PFSK-1 (cell line): Measurements from ENCODE around the gene LIMK2.

Experiments
- FOXP2 ChIP-seq: optimal IDR thresholded peaks from 2 replicates; pipeline ENCODE3; 2011; ENCODE audit warnings: borderline replicate concordance, control low read depth, inconsistent platforms; ENCODE audit not compliant: insufficient read depth; ENCODE audit errors: extremely low read length, extremely low read depth
- POLR2AphosphoS5 ChIP-seq: IDR thresholded peaks from 2 replicates; pipeline ENCODE4 v1.6.1; 2012; ENCODE audit warnings: low read depth, mild to moderate bottlenecking, control low read depth, low read length, moderate library complexity
- REST ChIP-seq, 2 experiments: IDR thresholded peaks; 2 replicates each; pipeline versions ENCODE4 v1.6.1 to v1.8.0; 2011 to 2012; ENCODE audit warnings: low read depth in 2 of 2, low read length in 2 of 2, control low read depth in 1 of 2, inconsistent platforms in 1 of 2, mild to moderate bottlenecking in 1 of 2, moderate library complexity in 1 of 2; ENCODE audit not compliant: insufficient read depth in 1 of 2
- SIN3A ChIP-seq: IDR thresholded peaks from 2 replicates; pipeline ENCODE4 v1.6.1; 2012; ENCODE audit warnings: mild to moderate bottlenecking, low read length, moderate library complexity, borderline replicate concordance; ENCODE audit not compliant: insufficient read depth
- TAF1 ChIP-seq: IDR thresholded peaks from 2 replicates; pipeline ENCODE4 v1.6.1; 2012; ENCODE audit warnings: low read length, control low read depth, borderline replicate concordance; ENCODE audit not compliant: insufficient read depth

LIMK2 gene

DNA sequence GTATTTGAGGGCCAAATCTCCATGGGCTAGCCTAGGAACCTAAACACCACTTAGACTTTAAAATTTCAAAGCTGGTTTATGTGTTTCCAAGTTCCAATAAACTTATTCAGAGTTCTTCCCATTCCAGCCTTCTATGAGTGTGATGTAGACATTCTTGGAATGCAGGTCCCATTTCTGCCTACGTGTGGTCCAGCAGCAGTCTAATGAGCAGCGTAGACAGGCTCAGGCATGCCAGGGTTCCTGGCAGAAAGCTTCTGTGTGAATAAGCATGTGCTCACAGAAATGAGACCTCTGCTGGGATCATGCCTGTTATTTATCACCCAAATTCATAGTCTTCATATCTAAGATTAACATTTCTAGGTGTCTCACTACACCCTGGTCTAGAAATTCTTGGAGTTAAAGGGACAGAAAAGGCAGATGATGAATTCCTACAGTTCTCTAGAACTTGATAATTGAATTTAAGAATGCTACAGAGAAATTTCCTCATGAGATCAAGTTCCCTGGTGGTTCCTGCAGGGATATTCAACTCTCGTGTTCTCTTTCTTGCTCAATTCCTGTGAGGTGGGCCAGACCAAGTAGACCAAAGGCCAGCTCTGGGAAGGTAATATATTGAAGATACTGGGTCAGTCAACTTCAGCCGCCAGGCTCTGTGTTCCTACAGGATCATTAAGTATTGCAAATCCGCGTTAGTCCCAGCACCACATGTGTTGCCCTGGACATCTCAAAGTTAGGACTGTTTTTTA lies 34.5 kb upstream of the LIMK2 start:
- TF ChIP-seq FOXP2: no peak
- no peak for TF ChIP-seq POLR2AphosphoS5
- no peak for TF ChIP-seq TAF1
- no peak for TF ChIP-seq REST (IDR thresholded peaks at IDR 0.05; ENCODE audit: insufficient read depth in 1 of 2, low read depth in 2 of 2, low read length in 2 of 2)

DNA sequence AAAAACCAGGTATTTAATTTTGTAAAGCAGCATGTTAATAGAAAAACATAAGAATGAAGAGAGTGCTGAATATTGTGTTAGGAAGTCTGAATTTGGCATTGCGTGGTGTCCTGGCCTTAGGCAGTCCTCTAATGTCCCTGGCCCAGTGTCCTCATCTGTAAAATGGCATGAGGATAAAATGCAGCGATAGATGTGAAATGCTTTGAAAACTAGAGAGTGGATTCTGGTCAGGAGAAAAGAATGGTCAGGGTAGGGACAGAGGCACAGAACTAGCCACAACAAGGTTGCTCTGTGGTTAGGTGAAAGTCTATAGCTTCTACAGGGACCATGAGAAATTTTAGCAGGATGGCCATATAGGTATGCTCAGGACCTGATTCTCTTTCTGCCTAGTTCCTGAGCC lies 33.2 kb upstream of the LIMK2 start:
- TF ChIP-seq FOXP2: no peak
- no peak for TF ChIP-seq SIN3A
- no peak for TF ChIP-seq POLR2AphosphoS5
- no peak for TF ChIP-seq REST (IDR thresholded peaks at IDR 0.05; ENCODE audit: insufficient read depth in 1 of 2, low read depth in 2 of 2, low read length in 2 of 2)

- TF ChIP-seq POLR2AphosphoS5: no peak
- no peak for TF ChIP-seq SIN3A
- no peak for TF ChIP-seq FOXP2
- no peak for TF ChIP-seq REST (IDR thresholded peaks at IDR 0.05; ENCODE audit: insufficient read depth in 1 of 2, low read depth in 2 of 2, low read length in 2 of 2)
- no peak for TF ChIP-seq TAF1
Measured at GRCh38 chr22:31179345-31179744, 32.8 kb upstream of the LIMK2 start.

GRCh38 chr22:31184015-31184414 lies 28.1 kb upstream of the LIMK2 start:
- TF ChIP-seq SIN3A (no peak), POLR2AphosphoS5 (no peak), FOXP2 (no peak), TAF1 (no peak), REST (IDR thresholded peaks at IDR 0.05; ENCODE audit: insufficient read depth in 1 of 2, low read depth in 2 of 2, low read length in 2 of 2) (no peak)

DNA sequence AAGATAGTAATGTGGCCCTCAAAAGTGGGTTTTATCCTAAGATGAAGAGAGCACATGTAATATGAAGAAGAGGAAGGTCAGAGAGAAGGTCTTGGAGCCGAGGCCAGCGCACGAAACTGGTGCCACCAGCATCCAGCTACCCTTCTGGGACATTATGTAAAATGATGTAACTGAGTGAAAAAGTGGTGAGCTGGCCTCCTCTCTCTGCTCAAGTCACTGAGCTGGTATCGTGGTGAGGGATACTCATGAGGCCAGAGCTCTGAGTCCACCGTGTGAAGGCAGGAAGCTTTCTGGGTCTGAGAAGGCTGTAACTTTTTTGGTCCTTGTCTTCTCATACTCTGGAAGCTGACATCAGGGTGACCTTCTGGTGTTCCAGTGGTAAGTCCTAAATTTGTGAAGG lies 27.0 kb upstream of the LIMK2 start:
- no peak for TF ChIP-seq TAF1
- no peak for TF ChIP-seq FOXP2
- TF ChIP-seq SIN3A: no peak
- no peak for TF ChIP-seq REST (IDR thresholded peaks at IDR 0.05; ENCODE audit: insufficient read depth in 1 of 2, low read depth in 2 of 2, low read length in 2 of 2)
- TF ChIP-seq POLR2AphosphoS5: no peak
